ENCODE data around the gene PIK3C3.
"Not testable (repeated sequence)": the region's sequence is repeated elsewhere in the genome, so short reads cannot be mapped to it uniquely, and the experiment has no call there.

The PIK3C3 gene

DNA sequence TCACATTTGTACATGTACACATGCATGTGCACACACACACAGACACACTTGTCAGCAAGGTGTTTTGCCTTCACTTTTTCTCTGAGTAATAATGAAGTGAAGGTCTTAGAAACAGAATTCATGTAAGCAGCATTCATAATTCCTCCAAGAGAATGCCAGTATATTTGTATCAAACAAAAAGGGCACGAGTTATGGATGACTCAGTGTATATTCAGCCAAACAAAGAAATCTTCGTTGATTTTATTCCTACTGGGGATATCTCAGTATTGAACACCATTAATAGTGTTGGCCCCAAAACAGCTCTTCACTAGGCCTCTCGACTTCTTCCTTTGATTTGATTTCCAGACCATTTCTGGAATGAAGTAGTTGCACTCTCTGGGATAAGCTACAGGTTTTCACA lies 125.3 kb downstream of the PIK3C3 start:
- no peak for DNase-seq

- DNase-seq: no peak
These were observed 127.6 kb downstream of the PIK3C3 start for GRCh38 chr18:42082415-42083234.

- no peak for DNase-seq
These were observed 131.3 kb downstream of the PIK3C3 start for GRCh38 chr18:42086288-42086687.

- no peak for DNase-seq
These were observed 132.2 kb downstream of the PIK3C3 start for GRCh38 chr18:42087235-42087634.

GRCh38 chr18:42087876-42088275 lies 132.8 kb downstream of the PIK3C3 start:
- DNase-seq: no peak

DNA sequence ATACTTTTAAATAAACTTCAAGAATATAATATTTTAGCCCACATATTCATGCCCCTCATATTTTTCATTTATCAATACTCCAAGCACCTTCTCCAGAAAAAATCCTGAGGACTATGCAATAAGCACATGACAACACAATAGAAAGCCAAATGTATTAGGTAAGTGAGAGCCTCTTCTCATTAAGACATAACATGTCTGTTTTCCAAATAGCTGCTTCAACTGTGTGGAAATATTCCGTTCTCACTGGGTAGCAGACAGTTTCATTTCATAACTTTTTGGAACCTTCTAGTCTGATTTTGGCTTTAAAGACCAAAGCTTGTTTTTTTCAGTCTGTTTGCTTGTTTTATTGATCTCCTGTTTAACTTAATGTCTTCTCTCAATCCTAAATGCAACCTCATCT lies 137.8 kb downstream of the PIK3C3 start:
- no peak for DNase-seq

GRCh38 chr18:42094875-42095274 lies 139.8 kb downstream of the PIK3C3 start:
- no peak for DNase-seq

GRCh38 chr18:42095732-42096377 lies 140.8 kb downstream of the PIK3C3 start:
- DNase-seq: no peak

DNA sequence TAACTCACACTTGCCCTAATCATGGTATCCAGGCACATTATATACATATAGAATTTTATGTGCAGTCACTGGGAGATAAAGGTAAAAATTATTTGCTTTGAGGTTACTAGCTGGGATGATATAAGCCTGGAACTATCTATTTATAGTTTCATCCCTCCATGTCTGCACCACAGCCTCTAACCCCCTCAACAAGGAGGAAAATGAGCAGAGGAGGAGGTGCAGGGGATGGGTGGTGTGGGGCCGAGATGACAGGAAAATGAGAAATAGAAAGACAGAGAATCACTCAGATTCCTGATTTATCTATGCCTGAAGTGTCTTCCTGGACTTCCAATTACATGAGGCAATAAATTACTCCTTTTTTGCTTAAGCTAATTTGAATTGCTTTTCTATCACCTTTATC lies 145.2 kb downstream of the PIK3C3 start:
- no peak for DNase-seq

DNA sequence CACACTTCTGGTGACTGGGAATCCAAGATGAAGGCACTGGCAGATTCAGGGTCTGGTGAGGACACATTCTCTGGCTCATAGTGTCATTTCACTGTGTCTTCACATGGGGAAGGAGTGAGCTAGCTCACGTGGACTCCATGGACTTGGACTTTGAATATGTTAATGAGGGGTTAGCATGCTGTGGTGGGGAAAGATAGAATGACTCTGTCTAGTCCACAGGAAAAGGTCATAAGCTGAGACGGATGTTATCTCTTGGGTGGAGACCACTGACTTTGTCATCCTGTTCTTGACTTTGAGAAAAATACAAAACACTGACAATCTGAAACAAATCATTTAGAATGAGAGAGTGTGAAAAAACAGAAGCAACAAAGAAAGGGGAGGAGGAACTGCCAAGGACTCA lies 145.9 kb downstream of the PIK3C3 start:
- no peak for DNase-seq

GRCh38 chr18:42105394-42105793 lies 150.4 kb downstream of the PIK3C3 start:
- DNase-seq: no peak

DNA sequence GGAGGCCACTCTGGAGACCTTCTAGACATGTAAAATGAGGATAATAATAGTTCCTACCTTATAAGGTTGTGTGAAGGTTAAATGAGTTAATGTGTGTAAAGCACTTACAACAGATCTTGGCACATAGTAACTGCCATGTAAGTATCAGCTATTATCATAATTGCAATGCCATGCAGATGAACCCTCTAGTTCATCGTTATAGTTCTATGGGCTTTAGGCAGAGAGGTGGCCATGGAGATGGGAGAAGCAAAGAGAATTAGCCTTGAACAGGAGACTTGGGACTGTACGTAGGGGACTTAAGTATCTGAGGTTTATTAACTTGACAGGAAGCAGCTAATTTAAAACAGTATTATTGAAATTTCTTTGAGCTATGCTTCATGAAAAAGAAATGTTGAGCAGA lies 151.8 kb downstream of the PIK3C3 start:
- no peak for DNase-seq

DNA sequence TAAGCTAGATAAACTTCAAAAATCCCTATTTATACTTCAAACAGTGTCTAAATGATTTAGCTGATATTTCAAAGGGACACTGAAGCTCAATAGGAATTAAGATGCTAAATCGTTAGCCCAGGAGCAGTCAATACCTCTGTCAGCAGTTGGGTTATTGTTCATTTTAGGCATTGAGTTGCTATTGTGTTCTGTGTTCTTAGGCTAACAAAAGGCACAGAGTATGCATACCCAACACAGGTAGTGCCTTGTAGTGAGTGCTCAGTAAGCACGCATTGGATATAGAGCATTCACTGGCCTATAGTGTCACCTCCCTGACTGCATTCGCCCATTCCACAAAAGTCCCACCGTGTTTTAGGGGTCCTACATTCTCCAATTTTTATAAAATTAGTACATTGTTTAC lies 152.3 kb downstream of the PIK3C3 start:
- no peak for DNase-seq

DNA sequence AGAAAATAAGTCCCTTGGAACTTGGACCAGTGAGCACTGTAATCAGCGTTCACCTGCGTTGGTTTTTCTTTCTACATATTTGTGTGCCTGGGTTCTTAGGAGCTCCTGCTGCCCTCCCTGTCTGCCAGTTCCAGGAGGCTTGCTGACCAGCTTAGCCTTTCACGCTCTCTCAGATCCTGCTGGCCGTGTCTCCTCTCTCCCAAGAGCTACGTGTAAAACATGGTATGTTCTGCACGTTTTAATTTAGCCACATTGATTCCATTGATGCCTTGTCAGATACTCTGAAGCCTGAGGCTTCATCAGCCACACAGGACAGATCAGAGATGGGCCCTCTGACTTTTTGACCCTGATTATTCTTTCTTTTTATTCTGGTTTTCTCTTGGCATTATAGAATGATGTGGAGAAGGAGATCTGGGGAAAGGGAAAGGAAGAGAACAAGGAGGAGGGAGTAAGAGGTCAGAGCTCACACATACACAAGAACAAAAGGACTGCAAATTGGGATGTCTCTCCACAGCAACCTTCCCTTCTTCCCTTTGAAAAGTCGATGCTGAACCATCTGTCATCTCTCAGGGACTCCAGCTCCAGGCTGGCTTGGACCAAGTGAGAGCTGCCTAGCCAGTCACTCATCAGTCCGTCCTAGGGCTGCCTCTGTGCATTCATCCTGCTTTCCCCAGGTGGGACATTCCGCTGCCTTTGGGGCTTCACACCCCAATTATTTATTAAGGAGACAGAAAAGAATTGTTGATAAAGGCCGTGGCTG lies 152.8 kb downstream of the PIK3C3 start:
- DNase-seq: no peak

DNA sequence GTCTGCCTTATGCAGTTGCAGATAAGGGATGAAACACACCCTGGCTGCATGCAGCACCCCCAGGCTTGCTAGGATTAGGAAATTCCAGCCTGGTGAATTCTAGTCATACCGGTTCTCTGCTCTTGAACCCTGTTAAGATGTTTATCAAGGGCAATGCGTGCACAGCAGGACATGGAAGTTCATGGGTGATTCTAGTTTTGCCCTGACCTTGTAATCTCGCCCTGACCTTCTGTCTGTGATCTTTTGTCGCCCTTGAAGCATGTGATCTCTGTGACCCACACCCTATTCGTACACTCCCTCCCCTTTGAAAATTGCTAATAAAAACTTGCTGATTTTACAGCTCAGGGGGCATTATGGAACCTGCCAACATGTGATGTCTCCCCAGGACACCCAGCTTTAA lies 157.1 kb downstream of the PIK3C3 start:
- DNase-seq: not testable (repeated sequence)

DNA sequence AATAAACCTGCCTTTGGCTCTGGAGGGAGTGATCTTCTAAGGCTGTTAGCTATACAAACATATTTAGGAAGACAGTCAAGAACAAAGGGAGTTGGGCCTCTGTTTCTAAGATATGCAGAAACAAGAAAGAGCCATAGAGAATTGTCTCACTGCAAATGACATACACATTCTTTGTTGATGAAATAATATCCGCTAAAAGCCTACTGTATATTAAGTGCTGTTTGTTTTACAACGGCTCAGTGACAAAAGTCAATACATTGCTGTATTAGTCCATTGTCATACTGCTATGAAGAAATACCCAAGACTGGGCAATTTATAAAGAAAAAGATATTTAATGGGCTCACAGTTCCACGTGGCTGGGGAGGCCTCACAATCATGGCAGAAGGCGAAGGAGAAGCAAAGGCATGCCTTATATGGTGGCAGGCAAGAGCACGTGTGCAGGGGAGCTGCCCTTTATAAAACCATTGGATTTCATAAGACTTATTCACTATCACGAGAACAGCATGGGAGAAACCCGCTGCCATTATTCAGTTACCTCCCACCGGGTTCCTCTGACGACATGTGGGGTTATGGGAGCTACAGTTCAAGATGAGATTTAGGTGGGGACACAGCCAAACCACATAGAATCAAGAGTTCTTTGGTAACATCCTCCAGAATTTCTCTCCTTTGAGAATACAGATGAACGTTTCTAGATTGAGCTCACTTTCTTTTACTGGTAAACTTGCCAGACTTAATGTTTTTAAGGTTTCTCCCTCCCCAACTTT lies 157.8 kb downstream of the PIK3C3 start:
- no peak for DNase-seq

- no peak for DNase-seq
These were observed 158.6 kb downstream of the PIK3C3 start for GRCh38 chr18:42113529-42114191.

DNA sequence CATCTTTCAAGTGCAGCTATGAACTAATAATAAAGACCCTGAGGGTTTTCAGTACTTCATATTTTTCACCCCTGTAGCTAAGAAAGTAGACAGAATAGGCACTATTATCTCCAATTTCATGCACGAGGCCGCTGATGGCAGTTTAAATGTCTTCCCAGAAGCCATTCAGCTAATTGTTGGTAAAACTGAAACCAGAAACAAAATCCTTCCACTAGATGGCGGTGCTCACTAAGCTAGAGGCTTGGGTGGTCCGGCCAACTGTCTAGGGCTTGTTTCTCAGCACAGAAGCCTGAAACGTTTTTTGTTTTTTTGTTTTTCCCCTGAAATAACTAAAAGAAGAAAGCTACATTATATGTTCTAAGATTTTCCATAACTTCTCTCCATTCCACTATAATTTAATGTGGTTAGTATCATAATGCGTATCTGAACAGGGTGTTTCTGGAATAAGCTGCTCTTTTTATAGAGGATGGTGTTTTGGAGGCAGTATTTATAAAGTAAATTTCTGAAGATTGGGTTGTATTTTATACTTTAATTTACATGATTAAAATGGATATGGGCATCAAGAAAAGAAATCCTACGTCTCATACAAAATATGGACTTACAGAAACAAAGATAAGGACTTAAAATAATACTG lies 159.4 kb downstream of the PIK3C3 start:
- peak; percentile 27 to 62 for DNase-seq

DNA sequence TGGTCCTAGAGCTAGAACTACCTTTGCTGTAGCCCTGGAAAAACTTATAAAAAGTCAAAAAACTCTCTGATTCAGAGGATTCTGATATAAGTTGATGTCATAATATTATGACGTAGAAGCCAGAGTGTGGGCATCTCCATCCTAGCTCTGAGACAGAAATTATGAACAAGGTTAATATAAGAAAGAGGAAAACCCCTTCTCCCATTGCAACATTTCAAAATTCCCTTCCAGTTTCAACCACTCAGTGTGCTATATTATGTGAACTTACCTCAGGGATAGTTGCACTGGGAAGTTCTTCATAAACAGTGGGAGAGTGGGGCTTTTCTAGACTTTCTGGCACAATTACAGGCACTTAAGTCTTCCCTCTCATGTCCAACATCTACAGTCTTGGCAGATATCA lies 171.6 kb downstream of the PIK3C3 start:
- DNase-seq: no peak

GRCh38 chr18:42131066-42131929 lies 176.3 kb downstream of the PIK3C3 start:
- no peak for DNase-seq

DNA sequence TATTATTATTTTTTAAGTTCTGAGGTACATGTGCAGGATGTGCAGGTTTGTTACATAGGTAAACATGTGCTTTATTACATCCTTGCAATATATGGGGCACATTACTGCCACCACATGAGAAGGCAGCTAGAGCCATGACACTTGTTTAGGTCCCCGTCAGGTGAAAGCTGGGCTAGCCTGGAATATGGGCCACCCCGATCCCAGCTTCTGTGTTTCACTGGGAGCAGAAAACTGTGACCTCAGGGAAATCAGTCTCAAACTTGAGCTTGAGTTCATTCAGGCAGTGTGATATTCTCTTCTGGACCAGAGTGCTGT lies 176.9 kb downstream of the PIK3C3 start:
- DNase-seq: no peak

Measured in CD4-positive, alpha-beta T cell treated with Interleukin-1 beta for 1 hour (primary cell).